ENCODE results near the gene C2orf49. TPM values are rescaled to one million over a fixed set of nuclear protein-coding genes. Genes with fewer than 3 reads are reported as not detected.

Gene C2orf49
- total RNA-seq, 1 donor from 2014 or later: 21.6 TPM

GRCh38 chr2:105362862-105363591, 25.7 kb downstream of the C2orf49 start:
- Histone ChIP-seq H2AFZ (ENCODE audit: low read depth, low read length) (no peak overlapping the region), H3K9me3 (ENCODE audit: insufficient read depth, low read depth, low read length) (no peaks in the 10 kb centered on the region), H3K27ac (ENCODE audit: low read depth, low read length) (no peak overlapping the region), H3K4me3 (ENCODE audit: insufficient read depth, low read depth, low read length) (no peak overlapping the region), H4K20me1 (ENCODE audit: insufficient read depth, low read length) (peaks cover 90% of the 10 kb centered on the region), H3K9ac (ENCODE audit: low read length) (no peak overlapping the region), H3K79me2 (ENCODE audit: insufficient read depth, low read length) (peaks cover 35% of the 10 kb centered on the region), H3K4me2 (ENCODE audit: low read length) (no peak overlapping the region), H3K36me3 (ENCODE audit: insufficient read depth, low read length) (peaks cover 82% of the 10 kb centered on the region), H3K27me3 (ENCODE audit: insufficient read depth, low read length) (no peaks in the 10 kb centered on the region), H3K4me1 (ENCODE audit: insufficient read depth, low read length) (peaks cover 2% of the 10 kb centered on the region)
- no peak for TF ChIP-seq EZH2 (IDR thresholded peaks at IDR 0.05; ENCODE audit: insufficient read depth, low read length)
- no peak for TF ChIP-seq CTCF (IDR thresholded peaks at IDR 0.05; ENCODE audit: insufficient read depth, low read depth, low read length)
- H3K4me3 Mint-ChIP-seq (ENCODE audit: unreplicated experiment): no peak overlapping the region
- no peak for FAIRE-seq
- no peaks in the 10 kb centered on the region for H3K9me3 Mint-ChIP-seq (ENCODE audit: unreplicated experiment)
- H3K4me1 Mint-ChIP-seq (ENCODE audit: low read depth, unreplicated experiment): peaks cover 3% of the 10 kb centered on the region
- H3K27ac Mint-ChIP-seq (ENCODE audit: unreplicated experiment): no peak overlapping the region
- DNase-seq (ENCODE audit: low read depth): no peak
- no peaks in the 10 kb centered on the region for H3K27me3 Mint-ChIP-seq (ENCODE audit: low read depth, unreplicated experiment)
- peaks cover 39% of the 10 kb centered on the region for H3K36me3 Mint-ChIP-seq (ENCODE audit: low read depth, unreplicated experiment)

- no peak overlapping the region for H3K4me3 ChIP-seq (ENCODE audit: insufficient read depth, low read depth, low read length)
- H3K4me1 Mint-ChIP-seq (ENCODE audit: low read depth, unreplicated experiment): peaks cover 3% of the 10 kb centered on the region
- H3K36me3 Mint-ChIP-seq (ENCODE audit: low read depth, unreplicated experiment): peaks cover 35% of the 10 kb centered on the region
- H3K4me1 ChIP-seq (ENCODE audit: insufficient read depth, low read length): no peaks in the 10 kb centered on the region
- FAIRE-seq (no peak), DNase-seq (ENCODE audit: low read depth) (peak; percentile 55)
- H3K36me3 ChIP-seq (ENCODE audit: insufficient read depth, low read length): peaks cover 85% of the 10 kb centered on the region
- no peaks in the 10 kb centered on the region for H3K9me3 ChIP-seq (ENCODE audit: insufficient read depth, low read depth, low read length)
- H2AFZ ChIP-seq (ENCODE audit: low read depth, low read length): no peak overlapping the region
- no peak overlapping the region for H3K4me2 ChIP-seq (ENCODE audit: low read length)
- H3K9ac ChIP-seq (ENCODE audit: low read length): peak overlapping the region; percentile 25
- H3K79me2 ChIP-seq (ENCODE audit: insufficient read depth, low read length): peaks cover 48% of the 10 kb centered on the region
- no peak overlapping the region for H3K27ac Mint-ChIP-seq (ENCODE audit: unreplicated experiment)
- H3K27me3 Mint-ChIP-seq (ENCODE audit: low read depth, unreplicated experiment): no peaks in the 10 kb centered on the region
- H3K4me3 Mint-ChIP-seq (ENCODE audit: unreplicated experiment): no peak overlapping the region
- H4K20me1 ChIP-seq (ENCODE audit: insufficient read depth, low read length): peaks cover 92% of the 10 kb centered on the region
- H3K27ac ChIP-seq (ENCODE audit: low read depth, low read length): no peak overlapping the region
- H3K9me3 Mint-ChIP-seq (ENCODE audit: unreplicated experiment): no peaks in the 10 kb centered on the region
- TF ChIP-seq CTCF (IDR thresholded peaks at IDR 0.05; ENCODE audit: insufficient read depth, low read depth, low read length): no peak
- no peak for TF ChIP-seq EZH2 (IDR thresholded peaks at IDR 0.05; ENCODE audit: insufficient read depth, low read length)
- H3K27me3 ChIP-seq (ENCODE audit: insufficient read depth, low read length): no peaks in the 10 kb centered on the region
Observed at GRCh38 chr2:105364436-105365139, 27.2 kb downstream of the C2orf49 start.
